SKM-1 treated with dmso at 0.1 percent for 144 hours (cell line): ENCODE results near the gene SLC49A4.

ENCODE experiments used
- DNase-seq: peaks from one replicate; lab custom pipeline; 2025; ENCODE audit not compliant: unreplicated experiment; lab: John Stamatoyannopoulos, UW

Gene SLC49A4

GRCh38 chr3:122898298-122898697, 103.4 kb downstream of the SLC49A4 start:
- no peak for DNase-seq

- no peak for DNase-seq
These were observed 107.5 kb downstream of the SLC49A4 start for GRCh38 chr3:122902326-122902725.

- DNase-seq: no peak
These were observed 108.3 kb downstream of the SLC49A4 start for GRCh38 chr3:122903171-122903570.

- DNase-seq: no peak
These were observed 112.6 kb downstream of the SLC49A4 start for GRCh38 chr3:122907471-122907870.

GRCh38 chr3:122908251-122908650, 113.4 kb downstream of the SLC49A4 start:
- DNase-seq: no peak

GRCh38 chr3:122911901-122912300, 117.0 kb downstream of the SLC49A4 start:
- no peak for DNase-seq

GRCh38 chr3:122912772-122913538, 118.1 kb downstream of the SLC49A4 start:
- DNase-seq: no peak

GRCh38 chr3:122913539-122914100, 118.8 kb downstream of the SLC49A4 start:
- no peak for DNase-seq

- no peak for DNase-seq
These were observed 120.6 kb downstream of the SLC49A4 start for GRCh38 chr3:122915300-122916055.

- no peak for DNase-seq
These were observed 121.2 kb downstream of the SLC49A4 start for GRCh38 chr3:122916084-122916483.

GRCh38 chr3:122916580-122916979, 121.7 kb downstream of the SLC49A4 start:
- no peak for DNase-seq

- no peak for DNase-seq
These were observed 122.5 kb downstream of the SLC49A4 start for GRCh38 chr3:122917412-122917811.

- no peak for DNase-seq
These were observed 123.9 kb downstream of the SLC49A4 start for GRCh38 chr3:122918576-122919290.

- DNase-seq: no peak
These were observed 124.4 kb downstream of the SLC49A4 start for GRCh38 chr3:122919291-122919610.

- DNase-seq: no peak
These were observed 126.1 kb downstream of the SLC49A4 start for GRCh38 chr3:122920986-122921385.

GRCh38 chr3:122921791-122922651, 127.2 kb downstream of the SLC49A4 start:
- DNase-seq: no peak

GRCh38 chr3:122923611-122924010, 128.7 kb downstream of the SLC49A4 start:
- no peak for DNase-seq

- DNase-seq: no peak
These were observed 129.2 kb downstream of the SLC49A4 start for GRCh38 chr3:122924056-122924455.

- no peak for DNase-seq
These were observed 130.9 kb downstream of the SLC49A4 start for GRCh38 chr3:122925756-122926155.

- no peak for DNase-seq
These were observed 131.5 kb downstream of the SLC49A4 start for GRCh38 chr3:122926322-122926721.

- DNase-seq: no peak
These were observed 131.9 kb downstream of the SLC49A4 start for GRCh38 chr3:122926811-122927210.
